ENCODE measurements around the gene NCOA7.

DNA sequence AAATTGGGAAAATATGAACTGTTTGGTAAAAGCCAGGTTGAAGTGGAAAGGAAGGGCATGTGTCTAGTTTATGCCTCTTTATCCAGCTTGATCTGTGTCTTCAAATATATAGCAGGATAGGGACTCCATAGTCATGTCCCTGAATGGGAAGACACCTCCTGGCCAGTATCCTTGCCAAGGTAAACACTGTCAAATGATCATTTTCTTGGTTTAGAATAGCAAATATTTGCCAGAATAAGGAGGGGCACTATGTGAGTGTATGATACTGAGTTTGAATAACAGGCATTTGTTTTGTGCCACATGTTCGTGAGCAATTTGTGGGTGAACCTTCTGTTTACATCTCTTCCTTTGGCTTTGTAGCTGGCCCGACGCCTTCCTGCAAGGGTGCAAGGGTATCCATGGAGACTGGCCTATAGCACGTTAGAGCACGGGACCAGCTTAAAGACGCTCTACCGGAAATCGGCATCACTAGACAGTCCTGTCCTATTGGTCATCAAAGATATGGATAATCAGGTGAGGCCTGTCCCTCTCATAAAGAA lies 131.6 kb downstream of the NCOA7 start:
- TF ChIP-seq GATA3 (IDR thresholded peaks at IDR 0.05; ENCODE audit: low read depth, low read length) (no peak), GATA2 (IDR thresholded peaks at IDR 0.05; ENCODE audit: low read depth, low read length) (no peak)

All from SH-SY5Y (cell line).